KMS-11 (cell line): ENCODE measurements around the gene COX11.

Experiments used
- H2AFZ ChIP-seq: fragments of 200-600 bp; sonication (generic); 2 replicates; pipeline ENCODE4 v1.6.1; 2016; ENCODE audit warnings: antibody characterized with exemption, mixed run types, low read depth
- H3K27ac ChIP-seq: fragments of 200-600 bp; sonication (generic); 2 replicates; pipeline ENCODE4 v1.6.1; 2016; ENCODE audit warnings: mild to moderate bottlenecking, mixed run types
- H3K27me3 ChIP-seq: fragments of 200-600 bp; sonication (generic); 2 replicates; pipeline ENCODE4 v1.6.1; 2017; ENCODE audit warnings: mild to moderate bottlenecking, low read depth, mixed run types, moderate library complexity; ENCODE audit not compliant: insufficient read depth
- H3K36me3 ChIP-seq: fragments of 200-600 bp; sonication (generic); 2 replicates; pipeline ENCODE4 v1.6.1; 2017; ENCODE audit warnings: mild to moderate bottlenecking, mixed run types; ENCODE audit not compliant: insufficient read depth
- H3K4me1 ChIP-seq: fragments of 200-600 bp; sonication (generic); 2 replicates; pipeline ENCODE4 v1.6.1; 2016; ENCODE audit warnings: mild to moderate bottlenecking, low read depth, mixed run types; ENCODE audit not compliant: poor library complexity, severe bottlenecking
- H3K4me2 ChIP-seq: fragments of 200-600 bp; sonication (generic); 2 replicates; pipeline ENCODE4 v1.7.0; 2016; ENCODE audit warnings: mild to moderate bottlenecking, mixed run types
- H3K4me3 ChIP-seq: fragments of 200-600 bp; sonication (generic); IDR thresholded peaks from 2 replicates; pipeline ENCODE4 v1.6.1; 2017; ENCODE audit warnings: low read depth, low read length, mixed read lengths; ENCODE audit not compliant: insufficient read depth
- H3K79me2 ChIP-seq: fragments of 200-600 bp; sonication (generic); 2 replicates; pipeline ENCODE4 v1.6.1; 2016; ENCODE audit warnings: low read depth, mixed run types; ENCODE audit not compliant: insufficient read depth
- H3K9ac ChIP-seq: fragments of 200-600 bp; sonication (generic); 2 replicates; pipeline ENCODE4 v1.6.1; 2016; ENCODE audit warnings: mild to moderate bottlenecking, mixed run types
- H4K20me1 ChIP-seq: fragments of 200-600 bp; sonication (generic); 2 replicates; pipeline ENCODE4 v1.6.1; 2016; ENCODE audit warnings: mild to moderate bottlenecking, mixed run types; ENCODE audit not compliant: insufficient read depth
- TF ChIP-seq, protein P1 (sequence below): fragments of 200-600 bp; sonication (generic); conservative IDR thresholded peaks from 2 replicates; pipeline ENCODE4 v1.6.1; 2017; ENCODE audit warnings: low read depth, mild to moderate bottlenecking, antibody characterized with exemption, low read length, moderate library complexity, mixed read lengths

The COX11 gene

DNA sequence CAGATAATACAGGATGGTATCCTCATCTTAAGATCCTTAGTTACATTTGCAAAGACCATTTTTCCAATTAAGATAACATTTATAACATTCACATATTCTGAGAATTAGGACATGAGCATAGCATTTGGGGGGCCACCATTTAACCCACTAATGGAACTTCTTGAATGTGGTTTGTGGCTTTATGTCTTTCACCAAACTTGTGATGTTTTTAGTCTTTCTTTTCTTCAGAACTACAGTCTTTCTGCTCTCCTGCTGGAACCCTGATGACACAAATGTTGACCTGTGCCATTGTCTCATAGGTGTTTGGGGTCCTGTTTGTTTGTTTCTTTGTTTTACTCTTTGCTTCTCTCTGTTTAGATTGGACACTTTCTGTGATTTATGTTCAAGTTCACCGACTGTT, 23.2 kb downstream of the COX11 start:
- Histone ChIP-seq H3K27me3 (no peaks in the 10 kb centered on the region), H3K9ac (no peak overlapping the region), H3K36me3 (no peaks in the 10 kb centered on the region), H3K4me2 (peak overlapping the region; percentile 43), H3K79me2 (no peaks in the 10 kb centered on the region), H2AFZ (no peak overlapping the region), H4K20me1 (no peaks in the 10 kb centered on the region), H3K4me3 (no peak overlapping the region), H3K4me1 (peaks cover 33% of the 10 kb centered on the region), H3K27ac (peak overlapping the region; percentile 15; the same call in 1 of the 2 replicates)
- TF ChIP-seq, protein P1, sequence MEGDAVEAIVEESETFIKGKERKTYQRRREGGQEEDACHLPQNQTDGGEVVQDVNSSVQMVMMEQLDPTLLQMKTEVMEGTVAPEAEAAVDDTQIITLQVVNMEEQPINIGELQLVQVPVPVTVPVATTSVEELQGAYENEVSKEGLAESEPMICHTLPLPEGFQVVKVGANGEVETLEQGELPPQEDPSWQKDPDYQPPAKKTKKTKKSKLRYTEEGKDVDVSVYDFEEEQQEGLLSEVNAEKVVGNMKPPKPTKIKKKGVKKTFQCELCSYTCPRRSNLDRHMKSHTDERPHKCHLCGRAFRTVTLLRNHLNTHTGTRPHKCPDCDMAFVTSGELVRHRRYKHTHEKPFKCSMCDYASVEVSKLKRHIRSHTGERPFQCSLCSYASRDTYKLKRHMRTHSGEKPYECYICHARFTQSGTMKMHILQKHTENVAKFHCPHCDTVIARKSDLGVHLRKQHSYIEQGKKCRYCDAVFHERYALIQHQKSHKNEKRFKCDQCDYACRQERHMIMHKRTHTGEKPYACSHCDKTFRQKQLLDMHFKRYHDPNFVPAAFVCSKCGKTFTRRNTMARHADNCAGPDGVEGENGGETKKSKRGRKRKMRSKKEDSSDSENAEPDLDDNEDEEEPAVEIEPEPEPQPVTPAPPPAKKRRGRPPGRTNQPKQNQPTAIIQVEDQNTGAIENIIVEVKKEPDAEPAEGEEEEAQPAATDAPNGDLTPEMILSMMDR, result no peak

- H3K4me2 ChIP-seq, result peak overlapping the region; percentile 43
- no peak overlapping the region for H2AFZ ChIP-seq
- H3K4me1 ChIP-seq, result peaks cover 33% of the 10 kb centered on the region
- H3K79me2 ChIP-seq, result no peaks in the 10 kb centered on the region
- peak overlapping the region; percentile 15; the same call in 1 of the 2 replicates for H3K27ac ChIP-seq
- no peaks in the 10 kb centered on the region for H4K20me1 ChIP-seq
- no peak overlapping the region for H3K9ac ChIP-seq
- H3K36me3 ChIP-seq, result no peaks in the 10 kb centered on the region
- no peak overlapping the region for H3K4me3 ChIP-seq
- H3K27me3 ChIP-seq, result no peaks in the 10 kb centered on the region
- TF ChIP-seq, protein P1, result no peak
Measured at GRCh38 chr17:54944796-54945195, 23.7 kb downstream of the COX11 start.

- Histone ChIP-seq H3K27me3 (no peaks in the 10 kb centered on the region), H4K20me1 (no peaks in the 10 kb centered on the region), H3K27ac (no peak overlapping the region)
Measured at GRCh38 chr17:54941285-54941684, 27.2 kb downstream of the COX11 start.

DNA sequence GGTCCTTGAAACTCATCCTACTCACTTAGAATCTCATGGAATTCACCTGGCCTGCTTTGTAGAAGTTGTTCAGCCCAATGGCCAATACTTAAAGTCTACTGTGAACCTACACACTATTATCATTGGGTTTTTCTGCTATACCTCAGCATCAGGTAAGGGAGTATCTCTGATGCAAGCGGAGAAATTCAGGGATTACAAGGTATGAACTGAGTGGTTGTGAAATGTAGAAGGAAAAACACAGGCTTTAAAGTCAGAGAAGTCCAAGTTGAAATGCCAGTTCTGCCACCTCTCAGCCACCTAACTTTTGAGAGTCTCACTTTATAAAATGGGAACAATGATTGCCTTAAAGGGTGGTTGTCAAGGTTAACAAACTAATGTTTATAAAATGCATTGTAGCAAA, 31.0 kb downstream of the COX11 start:
- no peaks in the 10 kb centered on the region for H3K79me2 ChIP-seq
- no peak overlapping the region for H3K4me2 ChIP-seq
- H3K27me3 ChIP-seq, result no peaks in the 10 kb centered on the region
- H3K4me1 ChIP-seq, result no peaks in the 10 kb centered on the region
- TF ChIP-seq, protein P1, result no peak
- H4K20me1 ChIP-seq, result no peaks in the 10 kb centered on the region
- no peak overlapping the region for H3K27ac ChIP-seq
- no peak overlapping the region for H2AFZ ChIP-seq
- no peak overlapping the region for H3K9ac ChIP-seq
- H3K36me3 ChIP-seq, result no peaks in the 10 kb centered on the region
- H3K4me3 ChIP-seq, result no peak overlapping the region

More at GRCh38 chr17:54941285-54941684, 27.2 kb downstream of the COX11 start:
- TF ChIP-seq, protein P1, result no peak
- no peak overlapping the region for H3K9ac ChIP-seq
- peaks cover 21% of the 10 kb centered on the region for H3K4me1 ChIP-seq
- no peak overlapping the region for H3K4me3 ChIP-seq
- H3K36me3 ChIP-seq, result no peaks in the 10 kb centered on the region
- no peak overlapping the region for H2AFZ ChIP-seq
- no peak overlapping the region for H3K4me2 ChIP-seq
- H3K79me2 ChIP-seq, result no peaks in the 10 kb centered on the region

DNA sequence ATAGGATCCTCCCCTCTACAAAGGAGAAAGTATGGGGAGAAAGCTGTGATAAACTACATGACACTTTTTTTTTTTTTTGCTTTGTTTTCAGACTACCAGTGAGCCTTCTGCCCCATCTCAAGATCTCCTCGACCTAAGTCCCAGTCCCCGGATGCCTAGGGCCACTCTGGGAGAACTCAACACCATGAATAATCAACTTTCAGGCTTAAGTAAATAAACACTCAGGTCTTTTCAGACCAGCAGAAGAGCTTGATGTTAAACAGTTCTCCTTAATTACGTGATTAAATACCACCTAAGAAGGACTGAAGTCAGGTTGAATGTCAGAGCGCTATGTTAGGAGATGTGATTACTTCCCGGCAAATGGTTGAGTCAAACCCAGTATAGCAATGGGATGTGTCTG, 31.4 kb downstream of the COX11 start:
- H3K79me2 ChIP-seq, result no peaks in the 10 kb centered on the region
- H3K4me2 ChIP-seq, result no peak overlapping the region
- no peaks in the 10 kb centered on the region for H3K27me3 ChIP-seq
- no peak overlapping the region for H3K4me3 ChIP-seq
- H3K36me3 ChIP-seq, result no peaks in the 10 kb centered on the region
- no peaks in the 10 kb centered on the region for H3K4me1 ChIP-seq
- H4K20me1 ChIP-seq, result no peaks in the 10 kb centered on the region
- no peak overlapping the region for H3K9ac ChIP-seq
- TF ChIP-seq, protein P1, result no peak
- H2AFZ ChIP-seq, result no peak overlapping the region
- no peak overlapping the region for H3K27ac ChIP-seq
